ENCODE data around the gene GSDME. TPM values are rescaled to one million over a fixed set of nuclear protein-coding genes. Genes with fewer than 3 reads are reported as not detected.

The GSDME gene
- total RNA-seq, 1 donor from 2014 or later, result 3.9 TPM

GRCh38 chr7:24724451-24725190 lies 32.6 kb downstream of the GSDME start:
- intact Hi-C loops (cut with micrococcal nuclease), result loop anchor here (5.0 kb wide), 1 partner anchor 368 kb away; no protein-coding TSS in a partner anchor

- intact Hi-C loops (cut with micrococcal nuclease), result no loop called here
These were observed 34.1 kb downstream of the GSDME start for GRCh38 chr7:24723178-24723530.

GRCh38 chr7:24722386-24723177 lies 34.7 kb downstream of the GSDME start:
- intact Hi-C loops (cut with micrococcal nuclease), result no loop called here

GRCh38 chr7:24721481-24722001 lies 35.7 kb downstream of the GSDME start:
- intact Hi-C loops (cut with micrococcal nuclease), result no loop called here

- intact Hi-C loops (cut with micrococcal nuclease), result no loop called here
These were observed 37.0 kb downstream of the GSDME start for GRCh38 chr7:24720283-24720682.

GRCh38 chr7:24718977-24719491 lies 38.2 kb downstream of the GSDME start:
- intact Hi-C loops (cut with micrococcal nuclease), result no loop called here

- intact Hi-C loops (cut with micrococcal nuclease), result no loop called here
These were observed 38.8 kb downstream of the GSDME start for GRCh38 chr7:24718431-24718831.

GRCh38 chr7:24717694-24718320 lies 39.5 kb downstream of the GSDME start:
- intact Hi-C loops (cut with micrococcal nuclease), result no loop called here

DNA sequence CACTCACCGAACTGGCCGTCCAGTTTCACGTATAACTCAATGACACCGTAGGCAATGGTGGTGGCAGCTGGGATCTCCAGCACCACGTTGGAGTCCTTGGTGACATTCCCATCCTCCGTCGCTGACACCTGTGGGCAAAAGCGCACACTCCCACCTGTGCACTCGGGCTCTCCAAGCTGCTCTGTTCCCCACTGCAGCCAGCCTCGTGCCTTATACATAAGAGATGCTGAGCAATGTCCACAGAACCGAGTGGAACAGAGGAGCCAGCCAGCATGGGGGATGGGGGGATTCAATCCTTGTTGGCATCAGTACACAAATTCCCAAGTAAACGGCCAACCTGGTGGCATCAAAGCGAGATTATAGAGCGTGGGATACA lies 40.0 kb downstream of the GSDME start:
- intact Hi-C loops (cut with micrococcal nuclease), result no loop called here

- intact Hi-C loops (cut with micrococcal nuclease), result no loop called here
These were observed 40.6 kb downstream of the GSDME start for GRCh38 chr7:24716480-24717246.

DNA sequence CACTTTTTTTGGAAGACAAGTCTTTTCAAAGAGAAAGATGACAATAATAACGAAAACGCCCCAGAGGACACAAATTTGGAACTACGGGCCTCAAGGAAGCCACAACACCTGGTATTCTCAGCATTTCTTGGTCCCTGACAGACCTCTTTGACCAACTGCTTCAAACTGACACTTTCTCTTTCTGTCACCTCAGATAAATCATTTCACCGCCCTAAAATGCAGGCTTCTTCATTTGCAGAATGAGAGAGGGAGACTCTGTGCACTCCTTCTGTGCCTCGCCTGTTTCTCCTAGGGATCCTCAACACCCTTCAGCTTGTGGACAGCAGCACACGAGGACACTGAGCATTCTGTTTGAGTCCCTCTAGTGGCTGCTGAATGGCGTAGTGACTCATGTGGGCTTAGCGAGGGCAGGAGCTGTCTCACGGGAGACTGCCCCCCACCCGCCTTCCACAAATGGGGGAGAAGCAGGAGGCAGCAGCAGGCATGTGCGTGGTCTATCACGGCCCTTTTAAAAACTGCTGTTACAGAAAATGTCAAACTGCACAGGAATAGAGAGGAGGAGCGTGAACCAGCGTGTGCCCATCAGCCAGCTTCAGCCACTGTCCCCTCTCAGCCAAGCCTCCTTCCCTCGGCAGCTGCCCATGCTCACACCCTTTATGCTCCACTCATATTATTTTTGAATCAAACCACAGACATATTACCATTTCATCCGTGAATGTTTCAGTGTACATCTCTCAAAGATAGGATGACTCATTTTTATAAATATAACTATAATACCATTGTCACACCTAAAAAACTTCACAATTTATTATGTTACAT lies 41.4 kb downstream of the GSDME start:
- intact Hi-C loops (cut with micrococcal nuclease), result no loop called here

DNA sequence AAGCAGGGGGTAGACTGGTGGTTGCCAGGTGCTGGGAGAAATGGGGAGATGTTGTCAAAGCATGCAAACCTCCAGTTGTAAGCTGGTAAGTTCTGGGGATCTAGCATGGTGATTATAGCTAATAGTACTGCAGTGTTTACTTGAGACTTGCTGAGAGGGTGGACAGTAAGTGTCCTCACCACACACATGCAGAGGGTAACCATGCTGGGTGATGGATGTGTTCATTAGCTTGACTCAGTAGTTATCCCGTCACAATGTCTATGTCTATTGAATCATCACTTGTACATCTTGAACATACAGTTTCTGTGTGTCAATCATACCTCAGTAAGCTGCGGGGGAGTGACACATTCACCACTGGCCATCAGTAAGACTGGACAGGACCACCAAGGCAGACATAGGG lies 42.1 kb downstream of the GSDME start:
- intact Hi-C loops (cut with micrococcal nuclease), result no loop called here

DNA sequence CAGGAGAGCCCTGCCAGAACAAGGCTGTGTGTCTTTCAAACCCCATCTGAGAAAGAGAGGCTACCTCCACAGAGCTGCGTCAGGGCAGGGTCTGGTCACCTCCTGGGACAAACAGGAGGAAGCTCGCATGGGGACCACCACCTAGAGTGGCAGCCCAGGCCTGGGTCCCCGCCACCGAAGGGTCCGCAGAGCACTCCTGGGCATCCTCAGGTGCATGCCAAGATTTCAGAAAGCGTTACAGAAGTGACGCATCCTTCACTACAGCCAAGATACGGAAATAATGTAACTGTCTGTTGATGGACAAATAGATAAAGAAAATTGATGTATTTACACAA lies 42.6 kb downstream of the GSDME start:
- intact Hi-C loops (cut with micrococcal nuclease), result no loop called here

GRCh38 chr7:24713850-24714675 lies 43.2 kb downstream of the GSDME start:
- intact Hi-C loops (cut with micrococcal nuclease), result no loop called here

GRCh38 chr7:24713039-24713793 lies 44.0 kb downstream of the GSDME start:
- intact Hi-C loops (cut with micrococcal nuclease), result no loop called here

DNA sequence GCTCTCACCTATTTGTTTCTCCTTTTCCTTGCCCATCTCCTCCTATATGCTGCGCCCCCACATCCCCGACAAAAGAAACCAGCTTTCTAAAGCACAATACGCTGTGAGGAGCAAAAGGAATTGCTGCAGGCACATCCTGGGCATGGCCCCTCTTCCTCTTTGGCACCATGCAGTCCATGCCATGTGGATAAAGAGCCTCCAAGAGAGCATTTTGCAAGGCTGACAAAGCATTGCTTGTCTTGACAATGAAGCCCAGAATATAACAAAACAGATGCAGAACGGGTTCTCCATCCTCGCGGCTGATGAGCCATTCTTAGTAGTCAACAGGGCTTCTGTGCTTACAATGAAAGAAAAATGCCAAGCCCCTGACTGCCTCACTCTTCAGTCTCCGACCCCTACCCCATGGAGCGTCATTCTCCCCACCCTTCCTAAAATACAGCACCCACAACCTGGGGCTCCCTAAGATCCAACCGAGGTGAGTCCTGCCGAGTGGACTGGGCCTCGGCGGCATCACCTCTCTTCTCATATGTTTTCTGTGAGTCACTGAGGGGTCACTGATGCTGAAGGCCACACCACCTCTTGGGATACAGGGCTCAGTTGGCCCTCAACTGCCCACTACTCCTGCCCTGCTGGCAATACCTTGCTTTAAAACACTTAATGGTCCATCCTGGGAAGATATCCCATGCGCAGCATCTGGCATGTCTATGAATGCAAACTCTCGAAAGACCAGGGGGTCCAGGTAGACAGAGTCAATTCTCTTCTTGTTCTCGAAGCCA lies 47.5 kb downstream of the GSDME start:
- intact Hi-C loops (cut with micrococcal nuclease), result no loop called here

DNA sequence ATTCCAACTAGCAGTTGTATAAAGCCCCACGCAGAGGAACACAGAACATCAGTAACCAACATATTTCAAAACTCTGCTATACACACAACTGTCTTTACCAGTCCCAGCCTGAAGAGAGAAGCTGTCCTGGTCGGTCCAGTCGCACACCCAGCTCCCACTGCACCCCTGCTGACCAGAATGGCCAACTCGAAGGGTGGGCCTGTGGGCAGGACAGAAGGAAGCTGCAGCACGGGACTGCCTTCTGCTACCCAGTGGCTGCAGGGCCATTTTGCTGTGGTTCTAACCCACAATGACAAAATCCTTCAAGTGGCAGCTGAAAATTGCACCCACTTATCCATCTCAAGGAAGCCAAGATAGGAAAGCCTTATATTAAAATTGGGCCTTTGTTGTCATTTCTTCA lies 48.2 kb downstream of the GSDME start:
- intact Hi-C loops (cut with micrococcal nuclease), result no loop called here

GRCh38 chr7:24707988-24708615 lies 49.2 kb downstream of the GSDME start:
- intact Hi-C loops (cut with micrococcal nuclease), result no loop called here

Data from T-helper 1 cell treated with Interleukin-12 subunit alpha and Interleukin-12 subunit beta and Interleukin-4 antibody, amounts not matched to agents 30 ng/mL and 1 ng/mL, for 36 hours (primary cell).